Muscle of leg (tissue), 11 donors: Measurements from ENCODE around the gene PLCB1. TPM values are rescaled to one million over a fixed set of nuclear protein-coding genes. Genes with fewer than 3 reads are reported as not detected.

Experiments used
- DNase-seq: peaks from one replicate; pipeline ENCODE4 v3.0.0; 2013
- H3K27ac ChIP-seq: one replicate; pipeline ENCODE4 v1.5.1; 2013; ENCODE audit warnings: mild to moderate bottlenecking, low read length, control low read depth
- H3K27me3 ChIP-seq: one replicate; pipeline ENCODE4 v1.6.1; 2013; ENCODE audit warnings: low read length; ENCODE audit not compliant: control insufficient read depth, insufficient read depth
- H3K36me3 ChIP-seq: one replicate; pipeline ENCODE4 v1.6.1; 2013; ENCODE audit warnings: low read length; ENCODE audit not compliant: control insufficient read depth, insufficient read depth
- H3K4me1 ChIP-seq: one replicate; pipeline ENCODE4 v1.6.1; 2013; ENCODE audit warnings: low read length; ENCODE audit not compliant: control insufficient read depth, insufficient read depth
- H3K4me3 ChIP-seq: one replicate; pipeline ENCODE4 v1.5.1; 2013; ENCODE audit warnings: low read length, control low read depth
- H3K9me3 ChIP-seq: replicated peaks from 2 replicates; pipeline ENCODE4 v1.6.1; 2013; ENCODE audit warnings: low read depth, low read length; ENCODE audit not compliant: control insufficient read depth
- WGBS: methylation state at CpG from one replicate; pipeline ENCODE4 v1.1.5; 2013; ENCODE audit warnings: missing lambda C conversion rate; ENCODE audit not compliant: insufficient coverage; 5-methylcytosine and 5-hydroxymethylcytosine counted together
- polyA plus RNA-seq, 8 donors: library from polyadenylated mRNA; unstranded; fragments of 120-200 nt; gene quantifications; one replicate each; pipeline versions ENCODE4 v1.2.1 to v1.2.3, GENCODE V29; 2013; ENCODE audit warnings: inconsistent platforms in 1 of 8, low replicate concordance in 1 of 8; ENCODE audit not compliant: insufficient read length in 8 of 8, insufficient read depth in 1 of 8
- total RNA-seq: library from RNA; stranded (reverse); fragments of 120-200 nt; gene quantifications from one replicate; pipeline ENCODE4 v1.2.4, GENCODE V29; 2013

Gene PLCB1
- total and polyA plus RNA-seq, 9 donors, result 6.8 to 14.3 (median 9.0) TPM

- WGBS, result 75% methylated on average over 3 of the region's 13 CpGs
- Histone ChIP-seq H3K36me3 (no peaks in the 10 kb centered on the region), H3K4me1 (no peaks in the 10 kb centered on the region), H3K27me3 (no peaks in the 10 kb centered on the region), H3K4me3 (no peak overlapping the region), H3K9me3 (no peaks in the 10 kb centered on the region), H3K27ac (no peak overlapping the region)
- no peak for DNase-seq
Measured at GRCh38 chr20:8144282-8145245, 12.5 kb downstream of the PLCB1 start.

DNA sequence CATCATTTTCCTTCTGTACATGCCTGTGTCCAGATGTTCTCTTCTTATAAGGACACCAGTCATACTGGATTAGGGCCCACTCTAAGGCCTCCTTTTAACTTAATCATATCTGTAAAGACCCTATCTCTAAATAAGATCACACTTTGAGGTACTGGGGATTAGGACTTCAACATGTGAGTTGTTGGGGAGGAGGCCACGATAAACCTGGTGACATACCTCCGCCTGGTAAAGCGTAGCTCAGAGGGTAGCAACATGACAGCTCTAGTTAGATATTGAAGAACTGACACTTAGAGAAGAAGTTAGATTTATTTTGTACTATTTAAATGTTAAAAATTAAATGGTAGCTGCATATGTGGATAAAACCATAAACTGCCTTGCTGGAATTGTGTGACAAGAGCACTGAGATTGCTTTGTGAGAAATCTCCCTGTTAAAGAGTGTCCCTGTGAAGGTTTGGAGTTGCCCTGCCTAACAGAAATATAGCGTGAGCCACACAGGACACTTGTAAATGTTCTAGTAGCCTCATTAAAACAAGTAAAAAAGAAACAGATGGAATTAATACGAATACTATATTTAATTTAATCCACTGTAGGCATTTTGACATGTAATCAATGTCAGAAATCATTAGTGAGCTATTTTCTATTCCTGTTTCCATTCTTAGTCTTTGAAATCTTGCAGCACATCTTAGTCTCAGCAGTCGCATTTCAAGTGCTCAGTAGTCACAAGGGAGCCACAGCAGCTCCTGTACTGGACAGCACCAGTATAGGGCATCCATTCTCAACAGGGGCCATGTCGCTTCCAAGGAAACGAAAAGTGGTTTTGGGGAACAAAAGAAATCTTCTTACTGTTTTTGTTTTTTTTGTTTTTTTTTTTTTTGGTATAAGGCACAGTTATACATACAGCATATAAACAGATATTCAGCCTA lies 13.4 kb downstream of the PLCB1 start:
- no peaks in the 10 kb centered on the region for H3K36me3 ChIP-seq
- H3K9me3 ChIP-seq, result no peaks in the 10 kb centered on the region
- no peaks in the 10 kb centered on the region for H3K4me1 ChIP-seq
- H3K27ac ChIP-seq, result no peak overlapping the region
- H3K27me3 ChIP-seq, result no peaks in the 10 kb centered on the region
- no peak for DNase-seq
- 76% methylated on average over 3 of the region's 8 CpGs for WGBS
- H3K4me3 ChIP-seq, result no peak overlapping the region

- no peaks in the 10 kb centered on the region for H3K36me3 ChIP-seq
- no peaks in the 10 kb centered on the region for H3K9me3 ChIP-seq
- peaks cover 2% of the 10 kb centered on the region for H3K4me1 ChIP-seq
- no peaks in the 10 kb centered on the region for H3K27me3 ChIP-seq
- WGBS, result 89% methylated on average over 3 of the region's 3 CpGs
- no peak overlapping the region for H3K4me3 ChIP-seq
- no peak for DNase-seq
- no peak overlapping the region for H3K27ac ChIP-seq
Measured at GRCh38 chr20:8147476-8147875, 15.4 kb downstream of the PLCB1 start.

DNA sequence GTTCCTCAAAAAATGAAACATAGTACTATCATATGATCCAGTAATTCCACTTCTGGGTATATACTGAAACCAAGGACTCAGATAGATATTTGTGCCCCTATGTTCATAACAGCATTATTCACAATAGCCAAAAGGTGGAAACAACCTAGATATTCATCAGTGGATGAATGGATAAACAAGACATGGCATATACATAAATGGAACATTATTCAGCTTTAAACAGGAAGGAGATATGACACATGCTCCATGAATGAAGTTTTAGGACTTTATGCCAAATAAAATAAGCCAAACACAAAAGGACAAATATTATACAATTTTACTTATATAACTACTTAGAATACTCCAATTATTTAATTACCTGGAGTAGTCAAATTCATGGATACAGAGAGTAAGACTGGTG lies 16.4 kb downstream of the PLCB1 start:
- Histone ChIP-seq H3K4me3 (no peak overlapping the region), H3K4me1 (peaks cover 2% of the 10 kb centered on the region), H3K9me3 (no peaks in the 10 kb centered on the region), H3K36me3 (no peaks in the 10 kb centered on the region), H3K27ac (no peak overlapping the region), H3K27me3 (no peaks in the 10 kb centered on the region)
- no peak for DNase-seq

DNA sequence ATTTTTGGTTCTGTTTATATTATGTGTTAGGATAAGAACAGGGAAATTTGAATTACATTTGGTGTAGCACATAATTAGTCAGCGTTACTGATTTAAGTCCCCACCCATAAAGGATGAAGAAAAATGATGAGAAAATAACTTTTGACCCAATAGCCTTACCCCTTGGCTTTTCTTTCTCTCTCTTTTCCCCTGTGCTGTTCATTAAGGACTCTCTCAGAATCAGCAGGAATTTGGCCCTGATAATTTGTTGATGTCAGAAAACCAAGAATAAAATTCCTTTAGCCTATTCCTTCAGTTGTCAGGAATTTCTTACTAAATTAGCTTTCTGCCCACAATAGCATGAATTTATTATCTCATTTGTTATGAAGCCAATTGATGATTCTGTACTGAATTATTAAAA lies 18.5 kb downstream of the PLCB1 start:
- no peaks in the 10 kb centered on the region for H3K9me3 ChIP-seq
- no peaks in the 10 kb centered on the region for H3K36me3 ChIP-seq
- H3K4me1 ChIP-seq, result peaks cover 2% of the 10 kb centered on the region
- no peak overlapping the region for H3K4me3 ChIP-seq
- DNase-seq, result peak; percentile 50
- no peaks in the 10 kb centered on the region for H3K27me3 ChIP-seq
- H3K27ac ChIP-seq, result peak overlapping the region; percentile 56
- WGBS, result no CpG with 5 or more reads among the region's 1 CpG

- WGBS, result no CpG with 5 or more reads among the region's 5 CpGs
- Histone ChIP-seq H3K36me3 (no peaks in the 10 kb centered on the region), H3K27me3 (no peaks in the 10 kb centered on the region), H3K4me3 (no peak overlapping the region), H3K9me3 (no peaks in the 10 kb centered on the region), H3K4me1 (peaks cover 7% of the 10 kb centered on the region), H3K27ac (peak overlapping the region; percentile 56)
- no peak for DNase-seq
Measured at GRCh38 chr20:8151372-8151771, 19.3 kb downstream of the PLCB1 start.

DNA sequence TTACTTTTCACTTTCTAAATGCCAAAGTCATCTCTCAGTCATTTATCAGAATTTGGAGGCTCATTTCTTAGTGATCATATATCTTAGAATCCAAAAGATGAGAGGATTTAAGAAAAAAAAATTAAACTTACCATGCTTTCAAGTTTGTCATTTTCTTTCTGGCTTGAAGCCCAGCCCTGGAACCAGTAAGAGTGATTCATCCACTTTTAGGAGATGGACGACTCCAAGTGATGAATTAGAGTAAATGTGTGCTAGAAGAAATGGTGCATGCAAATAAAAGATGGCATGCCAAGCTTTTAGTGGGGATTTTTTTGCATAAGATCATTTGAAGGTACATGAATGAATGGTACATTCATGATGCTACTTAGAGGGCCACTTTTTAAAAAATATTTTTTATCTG lies 20.1 kb downstream of the PLCB1 start:
- Histone ChIP-seq H3K9me3 (no peaks in the 10 kb centered on the region), H3K4me3 (no peak overlapping the region), H3K27ac (no peak overlapping the region), H3K4me1 (peaks cover 7% of the 10 kb centered on the region), H3K27me3 (no peaks in the 10 kb centered on the region), H3K36me3 (no peaks in the 10 kb centered on the region)
- DNase-seq, result peak; percentile 68
- no CpG with 5 or more reads among the region's 1 CpG for WGBS

- Histone ChIP-seq H3K4me1 (peaks cover 7% of the 10 kb centered on the region), H3K36me3 (no peaks in the 10 kb centered on the region), H3K4me3 (no peak overlapping the region), H3K27ac (no peak overlapping the region), H3K27me3 (no peaks in the 10 kb centered on the region), H3K9me3 (no peaks in the 10 kb centered on the region)
- no CpG with 5 or more reads among the region's 2 CpGs for WGBS
- no peak for DNase-seq
Measured at GRCh38 chr20:8152847-8153246, 20.8 kb downstream of the PLCB1 start.

DNA sequence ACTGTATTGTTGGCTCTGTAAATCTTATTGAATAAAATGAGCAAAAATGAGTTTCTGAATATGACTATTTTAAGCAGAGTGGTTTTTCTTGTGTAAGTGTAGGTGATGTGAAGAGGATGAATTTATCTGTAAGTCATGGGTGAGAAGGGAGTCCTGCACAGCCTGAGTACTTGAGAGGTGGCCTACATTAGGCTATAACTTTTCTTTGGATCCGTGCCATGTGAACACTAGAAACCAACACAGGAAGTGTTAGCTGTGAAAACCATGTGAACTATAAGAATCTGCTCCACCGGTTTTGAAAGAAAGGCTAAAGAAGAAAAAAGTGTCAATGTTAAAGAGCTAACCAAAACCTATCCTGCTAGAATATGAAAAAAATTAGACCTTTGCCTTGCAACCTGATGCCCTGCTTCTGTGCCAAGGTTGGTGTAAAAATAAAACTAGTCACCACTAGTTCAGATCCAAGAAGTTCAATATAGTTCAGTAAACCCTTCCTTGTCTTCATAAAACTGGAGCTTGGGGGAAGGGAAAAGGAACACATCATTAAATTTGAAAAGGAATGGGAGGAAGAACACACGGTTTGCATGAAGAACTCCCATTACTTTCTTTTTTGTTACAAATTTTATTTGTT lies 21.3 kb downstream of the PLCB1 start:
- no CpG with 5 or more reads among the region's 3 CpGs for WGBS
- no peaks in the 10 kb centered on the region for H3K36me3 ChIP-seq
- no peaks in the 10 kb centered on the region for H3K9me3 ChIP-seq
- no peak overlapping the region for H3K27ac ChIP-seq
- peak; percentile 50 for DNase-seq
- H3K27me3 ChIP-seq, result no peaks in the 10 kb centered on the region
- H3K4me1 ChIP-seq, result peaks cover 7% of the 10 kb centered on the region
- H3K4me3 ChIP-seq, result no peak overlapping the region

DNA sequence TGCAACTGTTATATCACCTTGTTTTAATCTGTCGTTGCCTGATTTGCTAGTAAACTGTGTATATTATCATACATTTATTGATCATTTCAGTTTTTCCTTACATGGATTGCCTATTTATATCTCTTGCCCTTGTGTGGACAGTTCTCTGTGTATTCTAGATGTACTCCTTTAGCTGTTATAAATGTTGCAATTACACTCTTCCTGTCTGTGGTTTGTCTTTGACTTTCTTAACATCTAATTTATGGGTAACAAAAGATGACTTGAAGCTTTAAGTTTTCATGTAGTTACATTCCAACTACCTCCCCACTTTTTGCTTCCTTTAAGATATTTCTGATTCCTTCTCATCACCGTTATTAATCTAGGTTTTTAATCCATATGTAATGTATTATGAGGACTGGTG lies 22.6 kb downstream of the PLCB1 start:
- Histone ChIP-seq H3K27ac (no peak overlapping the region), H3K4me3 (no peak overlapping the region), H3K4me1 (peaks cover 7% of the 10 kb centered on the region), H3K36me3 (no peaks in the 10 kb centered on the region), H3K27me3 (no peaks in the 10 kb centered on the region), H3K9me3 (no peaks in the 10 kb centered on the region)
- DNase-seq, result no peak
- WGBS, result no CpG with 5 or more reads among the region's 2 CpGs
